ENCODE measurements around the gene NXF1.

Gene NXF1

DNA sequence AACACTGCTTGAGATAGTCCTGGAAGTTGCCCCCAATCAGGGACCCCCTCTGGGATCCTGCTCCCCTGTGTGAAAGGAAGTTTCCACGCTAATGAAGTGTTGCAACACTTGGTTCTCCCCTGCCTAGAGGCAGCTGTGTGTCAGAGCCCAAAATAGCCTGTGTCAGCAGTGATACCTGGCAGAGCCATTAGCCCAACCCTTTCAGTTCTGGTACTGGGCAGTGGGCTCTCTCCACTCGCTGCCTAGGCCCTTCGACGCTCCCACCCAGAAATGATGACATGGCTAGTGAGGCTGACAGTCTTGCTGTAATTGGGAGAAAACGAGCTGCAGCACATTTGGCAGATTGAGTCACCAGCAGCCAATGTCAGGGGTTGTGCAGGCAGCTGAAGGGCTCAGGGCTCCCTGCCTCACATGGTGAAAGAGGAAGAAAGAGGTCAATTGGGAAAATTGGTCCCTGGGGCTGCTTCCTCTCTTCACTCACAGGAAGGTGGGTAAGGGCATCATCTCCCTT, 1.4 kb upstream of the NXF1 start:
- DNase-seq (ENCODE audit: low read depth): peak; percentile 81
- TF ChIP-seq, protein P1, sequence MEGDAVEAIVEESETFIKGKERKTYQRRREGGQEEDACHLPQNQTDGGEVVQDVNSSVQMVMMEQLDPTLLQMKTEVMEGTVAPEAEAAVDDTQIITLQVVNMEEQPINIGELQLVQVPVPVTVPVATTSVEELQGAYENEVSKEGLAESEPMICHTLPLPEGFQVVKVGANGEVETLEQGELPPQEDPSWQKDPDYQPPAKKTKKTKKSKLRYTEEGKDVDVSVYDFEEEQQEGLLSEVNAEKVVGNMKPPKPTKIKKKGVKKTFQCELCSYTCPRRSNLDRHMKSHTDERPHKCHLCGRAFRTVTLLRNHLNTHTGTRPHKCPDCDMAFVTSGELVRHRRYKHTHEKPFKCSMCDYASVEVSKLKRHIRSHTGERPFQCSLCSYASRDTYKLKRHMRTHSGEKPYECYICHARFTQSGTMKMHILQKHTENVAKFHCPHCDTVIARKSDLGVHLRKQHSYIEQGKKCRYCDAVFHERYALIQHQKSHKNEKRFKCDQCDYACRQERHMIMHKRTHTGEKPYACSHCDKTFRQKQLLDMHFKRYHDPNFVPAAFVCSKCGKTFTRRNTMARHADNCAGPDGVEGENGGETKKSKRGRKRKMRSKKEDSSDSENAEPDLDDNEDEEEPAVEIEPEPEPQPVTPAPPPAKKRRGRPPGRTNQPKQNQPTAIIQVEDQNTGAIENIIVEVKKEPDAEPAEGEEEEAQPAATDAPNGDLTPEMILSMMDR (IDR thresholded peaks at IDR 0.05; ENCODE audit: insufficient read depth, low read depth, low read length, missing control alignments): no peak
- no peak overlapping the region for H3K4me3 ChIP-seq (ENCODE audit: low read length)

DNA sequence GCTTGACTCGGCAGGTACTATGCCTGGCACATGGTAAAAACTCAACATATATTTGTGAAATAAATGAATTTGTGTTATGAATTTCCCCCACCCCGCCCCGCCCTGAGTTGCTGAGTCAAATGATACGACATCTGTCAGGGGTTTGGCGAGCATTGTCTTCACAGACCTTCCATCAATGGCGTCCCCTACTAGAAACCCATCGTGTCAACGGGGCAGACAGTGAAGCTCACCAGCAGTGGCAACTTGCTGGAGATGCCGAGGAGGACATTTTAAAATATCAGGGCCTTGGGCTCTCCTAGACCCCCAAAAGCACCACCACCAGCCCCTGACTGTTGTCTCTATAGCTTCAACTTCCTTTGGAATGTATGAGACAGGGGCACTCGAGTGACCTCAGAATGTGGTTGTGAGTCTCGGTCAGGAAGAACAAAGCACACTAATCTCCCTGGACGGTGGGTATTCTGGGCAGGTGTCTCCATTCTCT, 761 bp upstream of the NXF1 start:
- TF ChIP-seq, protein P1 (IDR thresholded peaks at IDR 0.05; ENCODE audit: insufficient read depth, low read depth, low read length, missing control alignments): no peak
- peak overlapping the region; percentile 89 for H3K4me3 ChIP-seq (ENCODE audit: low read length)
- DNase-seq (ENCODE audit: low read depth): peak; percentile 54

DNA sequence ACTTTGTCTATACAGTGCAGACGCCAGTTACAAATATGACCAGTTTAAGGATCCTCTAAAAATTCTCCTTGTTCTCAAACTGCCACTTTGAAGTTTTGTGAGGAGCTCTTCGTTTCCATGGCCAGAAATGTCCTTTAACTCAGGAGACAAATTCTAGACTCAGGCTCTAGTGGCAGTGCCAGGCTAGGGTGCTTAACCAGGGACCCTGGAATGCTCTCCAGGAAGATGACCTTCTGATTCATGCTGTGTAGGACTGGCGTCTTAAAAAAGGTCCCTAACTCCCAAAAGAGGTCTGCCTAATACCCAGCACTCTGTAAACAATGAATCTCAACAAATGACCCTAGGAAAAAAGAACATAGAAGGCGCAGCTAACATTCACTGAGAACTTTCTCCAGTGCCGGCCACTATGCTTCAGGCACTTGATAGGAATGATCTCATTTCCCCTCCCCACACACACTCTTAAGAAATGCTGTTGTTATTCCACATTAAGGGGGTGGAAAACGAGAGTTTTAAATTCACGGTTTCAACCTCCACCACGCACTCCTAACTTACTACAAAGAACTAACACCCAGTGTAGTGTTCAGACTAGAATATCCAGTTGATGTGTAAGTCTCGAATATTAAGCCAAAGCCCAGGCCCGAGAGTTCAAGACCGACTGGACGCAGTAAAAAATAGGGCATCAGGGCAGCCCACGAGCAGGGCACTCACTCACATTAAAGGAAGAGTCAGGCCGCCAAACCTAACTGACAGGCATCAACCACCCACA, 747 bp downstream of the NXF1 start:
- H3K4me3 ChIP-seq (ENCODE audit: low read length): peak overlapping the region; percentile 89
- TF ChIP-seq, protein P1 (IDR thresholded peaks at IDR 0.05; ENCODE audit: insufficient read depth, low read depth, low read length, missing control alignments): no peak
- DNase-seq (ENCODE audit: low read depth): peak; percentile 62

DNA sequence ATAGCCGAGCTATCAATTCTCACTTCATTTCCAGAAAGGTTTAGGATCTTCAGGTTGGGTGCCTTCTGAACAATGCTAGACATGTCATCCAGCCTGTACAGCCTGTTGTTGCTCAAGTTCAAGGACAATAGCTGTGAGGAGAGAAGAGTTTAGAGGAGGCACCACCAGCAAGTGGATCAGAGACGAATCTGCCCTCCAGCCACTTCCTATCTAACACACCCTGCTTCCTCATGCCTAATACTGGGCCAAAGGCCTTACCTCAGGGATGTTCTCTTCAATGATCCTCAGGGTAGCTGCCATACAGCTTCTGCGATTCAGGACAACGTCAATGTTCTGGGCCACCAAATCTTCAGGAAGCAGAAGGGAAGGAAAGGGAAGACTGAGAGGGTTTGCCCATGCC, 4.2 kb downstream of the NXF1 start:
- peak; percentile 36 for DNase-seq (ENCODE audit: low read depth)
- TF ChIP-seq, protein P1 (IDR thresholded peaks at IDR 0.05; ENCODE audit: insufficient read depth, low read depth, low read length, missing control alignments): no peak
- H3K4me3 ChIP-seq (ENCODE audit: low read length): no peak overlapping the region

DNA sequence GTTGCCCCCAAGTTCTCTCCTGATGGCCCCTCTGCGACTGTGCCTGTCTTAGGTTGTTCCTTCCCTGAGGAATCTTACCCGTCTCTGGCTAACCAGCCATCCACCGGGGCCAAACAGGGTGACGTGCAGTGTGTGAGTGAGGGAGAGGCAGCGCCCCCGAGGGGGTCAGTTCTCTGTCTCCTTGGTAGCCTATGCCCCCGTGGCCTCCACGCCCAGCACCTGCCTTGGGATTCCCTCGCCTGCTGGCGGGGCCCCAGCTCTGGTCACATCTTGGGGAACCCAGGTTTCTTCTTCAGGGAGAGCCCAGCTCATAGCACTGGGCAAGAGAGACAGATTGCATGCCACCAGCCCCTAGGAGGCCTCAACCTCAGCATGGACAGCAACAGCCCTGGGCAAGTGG, 5.8 kb downstream of the NXF1 start:
- no peak overlapping the region for H3K4me3 ChIP-seq (ENCODE audit: low read length)
- DNase-seq (ENCODE audit: low read depth): no peak
- TF ChIP-seq, protein P1 (IDR thresholded peaks at IDR 0.05; ENCODE audit: insufficient read depth, low read depth, low read length, missing control alignments): no peak

DNA sequence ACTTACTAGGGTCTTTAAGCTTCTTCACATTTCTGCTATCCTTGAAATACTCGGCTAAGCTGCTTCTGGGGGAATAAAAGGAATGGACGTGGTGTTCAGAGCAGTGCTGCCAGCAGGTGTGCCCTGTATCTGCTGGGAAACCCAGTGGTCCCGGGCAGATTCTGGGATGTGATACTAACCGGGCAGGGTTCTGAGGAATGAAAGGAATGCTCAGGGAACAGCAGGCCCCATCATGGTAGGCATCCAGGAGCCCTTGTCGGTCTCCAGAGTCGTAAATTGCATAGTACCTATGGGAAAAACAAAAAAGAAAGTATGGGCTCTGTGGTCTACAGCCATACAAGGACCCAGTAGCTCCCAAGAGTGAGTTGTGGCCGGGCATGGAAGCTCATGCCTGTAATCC, 9.0 kb downstream of the NXF1 start:
- no peak for DNase-seq (ENCODE audit: low read depth)
- TF ChIP-seq, protein P1 (IDR thresholded peaks at IDR 0.05; ENCODE audit: insufficient read depth, low read depth, low read length, missing control alignments): no peak
- no peak overlapping the region for H3K4me3 ChIP-seq (ENCODE audit: low read length)
